Type B pancreatic cell (in vitro differentiated cells): Measurements from ENCODE around the gene RBMS3. TPM values are rescaled to one million over a fixed set of nuclear protein-coding genes. Genes with fewer than 3 reads are reported as not detected.

ENCODE experiments used
- DNase-seq: peaks from one replicate; pipeline ENCODE4 v3.0.0; 2021; ENCODE audit warnings: mixed read lengths; ENCODE audit not compliant: unreplicated experiment; ENCODE audit errors: extremely low spot score
- H3K27ac Mint-ChIP-seq: 2 replicates; pipeline ENCODE4 v1.8.0; 2021; ENCODE audit warnings: mild to moderate bottlenecking, mixed read lengths
- H3K27me3 Mint-ChIP-seq: 2 replicates; pipeline ENCODE4 v1.8.0; 2021; ENCODE audit warnings: mixed read lengths
- H3K36me3 Mint-ChIP-seq: 2 replicates; pipeline ENCODE4 v1.8.0; 2021; ENCODE audit warnings: mixed read lengths
- H3K4me1 Mint-ChIP-seq: one replicate; pipeline ENCODE4 v1.8.0; 2021; ENCODE audit warnings: mixed read lengths; ENCODE audit not compliant: unreplicated experiment
- H3K4me3 Mint-ChIP-seq: 2 replicates; pipeline ENCODE4 v1.8.0; 2021; ENCODE audit warnings: mild to moderate bottlenecking, mixed read lengths
- H3K9me3 Mint-ChIP-seq: 2 replicates; pipeline ENCODE4 v1.8.0; 2021; ENCODE audit warnings: mixed read lengths
- CTCF ChIP-seq: fragments of 200-600 bp; sonication (generic); conservative IDR thresholded peaks from 2 replicates; pipeline ENCODE4 v1.5.0; 2021; ENCODE audit warnings: antibody characterized with exemption, mild to moderate bottlenecking
- total RNA-seq: library from RNA; stranded (reverse); gene quantifications from 2 replicates; pipeline ENCODE4 v1.2.1, GENCODE V29; 2021; ENCODE audit warnings: low replicate concordance

Gene RBMS3
- total RNA-seq, 1 donor from 2014 or later = 36.6 TPM

GRCh38 chr3:29277249-29277648, 3.6 kb upstream of the RBMS3 start:
- Mint-ChIP-seq H3K27ac (no peak overlapping the region), H3K4me1 (peaks cover 19% of the 10 kb centered on the region), H3K9me3 (peaks cover 4% of the 10 kb centered on the region), H3K36me3 (peaks cover 10% of the 10 kb centered on the region), H3K4me3 (no peak overlapping the region), H3K27me3 (peaks cover 8% of the 10 kb centered on the region)
- no peak for DNase-seq
- no peak for TF ChIP-seq CTCF

GRCh38 chr3:29279286-29279685, 1.6 kb upstream of the RBMS3 start:
- H3K4me3 Mint-ChIP-seq = peak overlapping the region; percentile 79
- H3K27ac Mint-ChIP-seq = no peak overlapping the region
- no peak for DNase-seq
- H3K9me3 Mint-ChIP-seq = peaks cover 4% of the 10 kb centered on the region
- TF ChIP-seq CTCF = no peak
- H3K36me3 Mint-ChIP-seq = peaks cover 4% of the 10 kb centered on the region
- H3K4me1 Mint-ChIP-seq = peaks cover 33% of the 10 kb centered on the region
- peaks cover 15% of the 10 kb centered on the region for H3K27me3 Mint-ChIP-seq

GRCh38 chr3:29279806-29280205, 1.1 kb upstream of the RBMS3 start:
- H3K27ac Mint-ChIP-seq = no peak overlapping the region
- H3K4me3 Mint-ChIP-seq = peak overlapping the region; percentile 86
- no peak for DNase-seq
- H3K4me1 Mint-ChIP-seq = peaks cover 33% of the 10 kb centered on the region
- TF ChIP-seq CTCF = no peak
- H3K36me3 Mint-ChIP-seq = peaks cover 4% of the 10 kb centered on the region
- peaks cover 4% of the 10 kb centered on the region for H3K9me3 Mint-ChIP-seq
- H3K27me3 Mint-ChIP-seq = peaks cover 15% of the 10 kb centered on the region

GRCh38 chr3:29281094-29281343, 148 bp downstream of the RBMS3 start:
- H3K4me3 Mint-ChIP-seq = peak overlapping the region; percentile 86
- no peak for DNase-seq
- no peak for TF ChIP-seq CTCF
- no peaks in the 10 kb centered on the region for H3K36me3 Mint-ChIP-seq
- peak overlapping the region; percentile 90 for H3K27ac Mint-ChIP-seq
- H3K9me3 Mint-ChIP-seq = no peaks in the 10 kb centered on the region
- H3K27me3 Mint-ChIP-seq = peaks cover 15% of the 10 kb centered on the region
- peaks cover 38% of the 10 kb centered on the region for H3K4me1 Mint-ChIP-seq

GRCh38 chr3:29281344-29282241, 722 bp downstream of the RBMS3 start:
- no peak for DNase-seq
- peak overlapping the region; percentile 90 for H3K27ac Mint-ChIP-seq
- TF ChIP-seq CTCF = no peak
- peak overlapping the region; percentile 86 for H3K4me3 Mint-ChIP-seq
- H3K9me3 Mint-ChIP-seq = no peaks in the 10 kb centered on the region
- H3K36me3 Mint-ChIP-seq = no peaks in the 10 kb centered on the region
- H3K27me3 Mint-ChIP-seq = peaks cover 15% of the 10 kb centered on the region
- peaks cover 44% of the 10 kb centered on the region for H3K4me1 Mint-ChIP-seq
